ENCODE data around the gene MYOM1.

The MYOM1 gene

GRCh38 chr18:3150688-3151087, 69.1 kb downstream of the MYOM1 start:
- no peak overlapping the region for H3K27ac ChIP-seq
- TF ChIP-seq CTCF (conservative IDR thresholded peaks at IDR 0.05; ENCODE audit: low read depth), result no peak
- ChIA-PET POLR2A (ENCODE audit: low non-redundant PET) (no interaction called here), CTCF (interaction anchor here (0.7 kb wide), 1 partner anchor 9 kb away, joined by 3 read pairs; no protein-coding TSS in a partner anchor)
- DNase-seq (ENCODE audit: low spot score), result no peak

DNA sequence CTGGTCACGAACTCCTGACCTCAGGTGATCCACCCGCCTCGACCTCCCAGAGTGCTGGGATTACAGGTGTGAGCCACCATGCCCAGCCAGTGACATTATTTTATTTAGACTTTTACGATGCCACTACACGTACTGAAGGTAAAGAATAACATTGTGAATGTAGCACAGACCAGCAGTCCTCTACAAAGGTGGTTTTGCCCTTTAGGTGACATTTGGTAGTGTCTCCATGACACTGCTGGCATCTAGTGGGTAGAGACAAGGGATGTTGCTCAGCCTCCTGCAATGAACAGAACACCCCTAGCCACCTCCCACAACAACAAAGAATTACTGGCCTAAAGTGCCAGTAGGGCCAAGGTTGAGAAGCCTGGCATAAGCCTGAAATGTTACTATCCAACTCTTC, 69.5 kb downstream of the MYOM1 start:
- no peak for TF ChIP-seq CTCF (conservative IDR thresholded peaks at IDR 0.05; ENCODE audit: low read depth)
- H3K27ac ChIP-seq, result no peak overlapping the region
- POLR2A ChIA-PET (ENCODE audit: low non-redundant PET), result no interaction called here
- CTCF ChIA-PET, result interaction anchor here (0.7 kb wide), 1 partner anchor 9 kb away, joined by 3 read pairs; no protein-coding TSS in a partner anchor
- DNase-seq (ENCODE audit: low spot score), result no peak

DNA sequence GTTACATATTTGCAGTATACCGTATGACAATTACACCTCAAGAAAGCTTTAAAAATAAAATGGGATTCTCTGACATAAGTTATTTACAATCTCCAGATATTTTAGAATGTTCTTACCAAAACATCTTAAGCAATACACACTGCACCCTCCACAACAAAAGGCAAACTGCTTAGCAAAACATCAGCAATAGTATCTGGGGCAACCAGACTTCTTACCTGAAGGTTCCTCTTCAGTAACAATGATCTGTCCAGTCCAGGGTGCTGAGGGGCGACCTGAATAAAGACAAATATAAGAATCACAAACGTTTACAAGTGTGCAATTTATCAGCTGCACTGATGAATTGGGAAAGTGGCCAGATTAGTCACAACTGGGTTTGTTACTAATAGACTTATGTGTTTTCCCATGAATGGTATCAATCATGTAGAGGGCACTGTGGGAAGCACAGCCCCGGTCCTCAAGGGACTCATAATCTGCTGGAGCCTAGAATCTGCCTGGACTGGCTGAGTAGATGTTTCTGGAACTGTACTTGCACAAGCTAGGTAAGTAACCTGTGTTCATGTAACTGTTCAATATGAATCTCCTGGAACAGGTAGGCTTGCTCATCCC, 70.7 kb downstream of the MYOM1 start:
- ChIA-PET CTCF (interaction anchor here (0.6 to 1.2 kb wide), 3 partner anchors 20 to 840 kb away, joined by 3 read pairs; no protein-coding TSS in a partner anchor), POLR2A (ENCODE audit: low non-redundant PET) (no interaction called here)
- TF ChIP-seq CTCF (conservative IDR thresholded peaks at IDR 0.05; ENCODE audit: low read depth), result no peak
- DNase-seq (ENCODE audit: low spot score), result peak; percentile 30
- H3K27ac ChIP-seq, result no peak overlapping the region

DNA sequence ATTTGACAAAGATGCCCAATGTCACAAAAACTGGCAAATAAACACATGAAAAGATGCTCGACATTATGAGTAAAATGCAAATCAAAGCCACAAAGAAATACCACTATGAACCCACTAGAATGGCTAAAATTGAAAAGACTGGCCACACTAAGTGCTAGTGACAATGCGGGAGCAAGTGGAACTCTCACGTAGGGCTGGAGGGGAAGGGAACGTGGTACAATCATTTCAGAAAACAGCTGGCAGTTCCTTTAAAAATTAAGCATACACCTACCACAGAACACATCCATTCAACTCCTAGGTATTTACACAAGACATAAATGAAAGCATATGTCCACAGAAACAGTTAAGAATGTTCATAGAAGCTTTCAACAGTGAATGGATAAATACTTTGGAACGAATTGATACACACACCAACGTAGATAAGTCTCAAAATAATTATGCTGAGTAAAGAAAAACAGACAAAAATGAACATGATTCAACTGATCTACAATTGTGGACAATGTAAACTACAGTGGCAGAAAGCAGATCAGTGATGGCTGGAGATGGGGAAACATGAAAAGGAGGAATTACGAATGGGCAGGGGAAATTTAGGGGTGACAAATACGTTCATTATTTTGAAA, 71.7 kb downstream of the MYOM1 start:
- no peak overlapping the region for H3K27ac ChIP-seq
- CTCF ChIA-PET, result interaction anchor here (0.7 kb wide), 1 partner anchor 20 kb away, joined by 4 read pairs; no protein-coding TSS in a partner anchor
- POLR2A ChIA-PET (ENCODE audit: low non-redundant PET), result no interaction called here
- no peak for DNase-seq (ENCODE audit: low spot score)
- TF ChIP-seq CTCF (conservative IDR thresholded peaks at IDR 0.05; ENCODE audit: low read depth), result no peak

DNA sequence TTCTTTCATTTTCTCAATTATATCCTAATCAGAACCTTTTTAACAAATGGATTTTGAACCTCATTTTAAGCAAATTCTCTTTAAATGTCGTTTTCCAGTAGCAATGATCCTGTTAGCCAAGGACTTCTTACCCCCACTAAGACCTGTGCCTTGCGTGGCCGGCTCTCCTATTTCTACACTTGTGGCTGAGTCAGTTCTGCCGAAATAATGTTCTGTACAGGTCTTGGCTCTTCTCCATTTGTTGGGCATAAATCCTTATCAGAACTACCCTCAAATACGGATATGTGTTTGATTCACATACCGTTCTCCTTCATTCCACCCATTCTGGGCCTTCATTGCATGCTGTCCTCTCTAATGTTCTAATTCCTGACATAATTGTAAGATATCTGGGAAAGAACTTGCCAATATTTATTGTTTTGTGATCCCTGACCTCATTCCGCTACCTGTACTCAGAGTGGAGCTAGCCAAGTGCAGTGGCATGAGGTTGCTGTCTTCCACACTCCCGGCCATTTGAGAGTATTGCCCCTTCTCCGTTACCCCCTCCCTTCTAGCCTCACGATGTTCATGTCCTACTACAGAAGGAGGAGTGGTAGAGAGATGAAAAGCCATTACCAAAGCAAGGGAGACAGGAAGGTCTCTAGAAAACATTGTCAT, 78.7 kb downstream of the MYOM1 start:
- DNase-seq (ENCODE audit: low spot score), result no peak
- TF ChIP-seq CTCF (conservative IDR thresholded peaks at IDR 0.05; ENCODE audit: low read depth), result no peak
- CTCF ChIA-PET, result no interaction called here
- no peak overlapping the region for H3K27ac ChIP-seq
- POLR2A ChIA-PET (ENCODE audit: low non-redundant PET), result no interaction called here

DNA sequence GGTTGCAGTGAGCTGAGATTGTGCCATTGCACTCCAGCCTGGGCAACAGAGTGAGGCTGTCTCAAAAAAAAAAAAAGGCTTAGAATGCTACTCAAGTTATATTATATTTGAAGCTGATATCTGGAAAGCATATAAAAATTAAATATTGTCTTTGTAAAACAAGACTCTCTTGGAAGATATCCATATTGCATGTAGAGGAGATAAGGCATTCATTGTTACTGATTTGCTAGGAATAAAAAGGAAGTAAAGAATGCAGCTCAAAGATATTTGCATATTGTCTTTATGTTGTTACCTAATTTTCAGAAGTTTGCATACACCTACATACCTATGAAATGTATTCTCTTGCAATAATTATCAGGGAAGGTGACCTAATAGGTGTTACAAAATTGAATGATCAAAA, 79.4 kb downstream of the MYOM1 start:
- ChIA-PET CTCF (interaction anchor here (0.7 kb wide), 1 partner anchor 69 kb away, joined by 3 read pairs; no protein-coding TSS in a partner anchor), POLR2A (ENCODE audit: low non-redundant PET) (no interaction called here)
- no peak for DNase-seq (ENCODE audit: low spot score)
- no peak overlapping the region for H3K27ac ChIP-seq
- no peak for TF ChIP-seq CTCF (conservative IDR thresholded peaks at IDR 0.05; ENCODE audit: low read depth)

Measured in RWPE1 (cell line).